GM19463 (cell line): ENCODE measurements around the gene GRK5.
"Not testable (repeated sequence)": the region's sequence is repeated elsewhere in the genome, so short reads cannot be mapped to it uniquely, and the experiment has no call there.

Experiments used
- ATAC-seq: cut with Tn5 transposase; IDR thresholded peaks from one replicate; pipeline ENCODE4 v1.9.1; 2021; ENCODE audit warnings: mild to moderate bottlenecking, moderate library complexity; ENCODE audit not compliant: unreplicated experiment

The GRK5 gene

GRCh38 chr10:119207366-119207666 lies at the start of gene GRK5:
Gene GRK5 (plus strand): TSS chr10:119207571. CDS start chr10:119207918, 347 bp downstream.
- peak; percentile 76 for ATAC-seq

GRCh38 chr10:119159332-119159731 lies 48.0 kb upstream of the GRK5 start:
- no peak for ATAC-seq

GRCh38 chr10:119161680-119162451 lies 45.5 kb upstream of the GRK5 start:
- no peak for ATAC-seq

- ATAC-seq: no peak
Observed at GRCh38 chr10:119162452-119163092, 44.8 kb upstream of the GRK5 start.

- peak; percentile 94 for ATAC-seq
Observed at GRCh38 chr10:119165171-119166117, 41.9 kb upstream of the GRK5 start, which contains the start of gene SFXN4. Gene SFXN4 (minus strand): TSS chr10:119165714. CDS start chr10:119165647, 67 bp downstream.

- ATAC-seq: no peak
Observed at GRCh38 chr10:119166118-119166500, 41.3 kb upstream of the GRK5 start.

- ATAC-seq: no peak
Observed at GRCh38 chr10:119166564-119166963, 40.8 kb upstream of the GRK5 start.

- no peak for ATAC-seq
Observed at GRCh38 chr10:119167041-119167440, 40.3 kb upstream of the GRK5 start.

- ATAC-seq: no peak
Observed at GRCh38 chr10:119174109-119174508, 33.3 kb upstream of the GRK5 start.

GRCh38 chr10:119176166-119176565 lies 31.2 kb upstream of the GRK5 start:
- no peak for ATAC-seq

GRCh38 chr10:119177708-119178371 lies 29.5 kb upstream of the GRK5 start:
- ATAC-seq: no peak

- ATAC-seq: peak; percentile 92
Observed at GRCh38 chr10:119178372-119179119, 28.8 kb upstream of the GRK5 start, which contains the start of gene PRDX3. Gene PRDX3 (minus strand): TSS chr10:119178812. CDS start chr10:119178790, 22 bp downstream.

- ATAC-seq: not testable (repeated sequence)
Observed at GRCh38 chr10:119180850-119181400, 26.4 kb upstream of the GRK5 start.

GRCh38 chr10:119183664-119184412 lies 23.5 kb upstream of the GRK5 start:
- no peak for ATAC-seq

GRCh38 chr10:119189811-119190282 lies 17.5 kb upstream of the GRK5 start:
- peak; percentile 71 for ATAC-seq

- no peak for ATAC-seq
Observed at GRCh38 chr10:119190353-119190752, 17.0 kb upstream of the GRK5 start.

- no peak for ATAC-seq
Observed at GRCh38 chr10:119190954-119191785, 16.2 kb upstream of the GRK5 start.

- ATAC-seq: no peak
Observed at GRCh38 chr10:119191881-119192280, 15.5 kb upstream of the GRK5 start.
